HUES48 (cell line): ENCODE measurements around the gene SLC35E2B.

Experiments used
- H3K27ac ChIP-seq: one replicate; pipeline ENCODE4 v1.7.0; 2013; ENCODE audit warnings: low read depth, low read length, inconsistent platforms
- H3K27me3 ChIP-seq: 2 replicates; pipeline ENCODE4 v1.6.1; 2013; ENCODE audit warnings: mild to moderate bottlenecking, low read length; ENCODE audit not compliant: control insufficient read depth, insufficient read depth
- H3K36me3 ChIP-seq: 2 replicates; pipeline ENCODE4 v1.6.1; 2013; ENCODE audit warnings: low read length; ENCODE audit not compliant: control insufficient read depth, insufficient read depth
- H3K4me1 ChIP-seq: 2 replicates; pipeline ENCODE4 v1.6.1; 2013; ENCODE audit warnings: mild to moderate bottlenecking, low read length; ENCODE audit not compliant: control insufficient read depth, insufficient read depth
- H3K4me3 ChIP-seq: 2 replicates; pipeline ENCODE4 v1.5.1; 2013; ENCODE audit warnings: mild to moderate bottlenecking, low read depth, low read length
- H3K9ac ChIP-seq: 2 replicates; pipeline ENCODE4 v1.6.1; 2013; ENCODE audit warnings: mild to moderate bottlenecking, low read depth, low read length, moderate library complexity
- H3K9me3 ChIP-seq: 2 replicates; pipeline ENCODE4 v1.6.1; 2013; ENCODE audit warnings: low read length; ENCODE audit not compliant: control insufficient read depth, insufficient read depth

SLC35E2B gene

GRCh38 chr1:1612104-1612400 is 80.5 kb downstream of the SLC35E2B start:
- no peaks in the 10 kb centered on the region for H3K27me3 ChIP-seq
- H3K9me3 ChIP-seq: no peaks in the 10 kb centered on the region
- no peak overlapping the region for H3K4me3 ChIP-seq
- no peaks in the 10 kb centered on the region for H3K36me3 ChIP-seq
- no peak overlapping the region for H3K9ac ChIP-seq
- H3K4me1 ChIP-seq: peaks cover 5% of the 10 kb centered on the region; the same call in 1 of the 2 replicates
- H3K27ac ChIP-seq: no peak overlapping the region

DNA sequence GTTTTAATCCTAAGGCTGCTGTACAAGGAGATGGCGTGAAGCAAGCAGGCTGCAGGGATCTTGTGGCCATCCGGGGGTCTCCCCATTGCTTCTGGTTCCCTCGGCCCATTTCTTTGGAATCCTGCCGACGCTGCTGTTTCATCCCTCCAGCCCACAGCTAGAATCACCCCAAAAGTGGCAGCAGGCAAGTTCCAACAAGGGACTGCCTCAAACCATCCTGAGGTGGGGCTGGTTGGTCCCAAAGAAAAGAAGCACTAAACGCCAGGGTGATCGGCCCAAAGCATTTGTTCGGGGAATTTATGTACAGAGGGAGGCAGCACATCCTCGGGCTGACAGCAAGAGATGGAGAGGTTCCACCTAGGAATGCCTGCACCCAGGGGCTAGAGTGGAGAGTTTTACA is 81.8 kb downstream of the SLC35E2B start:
- Histone ChIP-seq H3K9ac (no peak overlapping the region), H3K27me3 (no peaks in the 10 kb centered on the region), H3K36me3 (no peaks in the 10 kb centered on the region)

DNA sequence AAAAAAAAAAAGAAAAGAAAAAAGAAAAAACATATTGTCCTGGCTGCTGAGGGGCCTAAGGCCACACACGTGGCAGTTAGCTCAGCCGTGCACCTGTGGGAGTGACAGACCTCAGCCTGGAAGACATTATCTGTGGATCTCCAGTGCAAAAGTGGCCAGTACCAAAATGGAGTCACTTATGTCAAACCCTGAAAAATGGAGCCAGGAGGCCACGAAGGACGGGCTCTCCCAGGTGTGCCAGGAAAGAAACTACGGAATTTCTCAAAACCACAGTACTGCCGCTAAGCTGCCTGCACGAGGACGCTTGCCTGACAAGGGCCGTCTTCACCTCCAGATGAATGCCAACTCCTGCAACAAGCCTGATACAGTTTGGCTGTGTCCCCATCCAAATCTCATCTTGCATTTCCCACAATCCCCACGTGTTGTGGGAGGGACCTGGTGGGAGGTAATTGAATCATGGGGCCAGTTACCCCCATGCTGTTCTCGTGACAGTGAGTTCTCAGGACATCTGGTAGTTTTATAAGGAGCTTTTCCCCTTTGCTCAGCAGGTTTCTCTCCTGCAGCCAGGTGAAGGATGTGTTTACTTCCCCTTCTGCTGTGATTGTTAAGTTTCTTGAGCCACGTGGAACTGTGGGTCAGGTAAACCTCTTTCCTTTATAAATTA is 82.6 kb downstream of the SLC35E2B start:
- Histone ChIP-seq H3K27me3 (no peaks in the 10 kb centered on the region), H3K9ac (no peak overlapping the region), H3K36me3 (no peaks in the 10 kb centered on the region), H3K9me3 (no peaks in the 10 kb centered on the region), H3K4me3 (no peak overlapping the region), H3K4me1 (peaks cover 5% of the 10 kb centered on the region; the same call in 1 of the 2 replicates), H3K27ac (no peak overlapping the region)

More for the DNA sequence above, 81.8 kb downstream of the SLC35E2B start:
- H3K9me3 ChIP-seq: no peaks in the 10 kb centered on the region
- H3K4me3 ChIP-seq: no peak overlapping the region
- H3K27ac ChIP-seq: no peak overlapping the region
- peaks cover 5% of the 10 kb centered on the region; the same call in 1 of the 2 replicates for H3K4me1 ChIP-seq
